ENCODE results near the gene CTIF.

GRCh38 chr18:48663096-48663930 is 124.5 kb downstream of the CTIF start:
- TF ChIP-seq, protein P1, sequence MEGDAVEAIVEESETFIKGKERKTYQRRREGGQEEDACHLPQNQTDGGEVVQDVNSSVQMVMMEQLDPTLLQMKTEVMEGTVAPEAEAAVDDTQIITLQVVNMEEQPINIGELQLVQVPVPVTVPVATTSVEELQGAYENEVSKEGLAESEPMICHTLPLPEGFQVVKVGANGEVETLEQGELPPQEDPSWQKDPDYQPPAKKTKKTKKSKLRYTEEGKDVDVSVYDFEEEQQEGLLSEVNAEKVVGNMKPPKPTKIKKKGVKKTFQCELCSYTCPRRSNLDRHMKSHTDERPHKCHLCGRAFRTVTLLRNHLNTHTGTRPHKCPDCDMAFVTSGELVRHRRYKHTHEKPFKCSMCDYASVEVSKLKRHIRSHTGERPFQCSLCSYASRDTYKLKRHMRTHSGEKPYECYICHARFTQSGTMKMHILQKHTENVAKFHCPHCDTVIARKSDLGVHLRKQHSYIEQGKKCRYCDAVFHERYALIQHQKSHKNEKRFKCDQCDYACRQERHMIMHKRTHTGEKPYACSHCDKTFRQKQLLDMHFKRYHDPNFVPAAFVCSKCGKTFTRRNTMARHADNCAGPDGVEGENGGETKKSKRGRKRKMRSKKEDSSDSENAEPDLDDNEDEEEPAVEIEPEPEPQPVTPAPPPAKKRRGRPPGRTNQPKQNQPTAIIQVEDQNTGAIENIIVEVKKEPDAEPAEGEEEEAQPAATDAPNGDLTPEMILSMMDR (IDR thresholded peaks at IDR 0.05; ENCODE audit: low read length), result no peak
- no peak for TF ChIP-seq EZH2 (optimal IDR thresholded peaks at IDR 0.05; ENCODE audit: low read depth, low read length)
- TF ChIP-seq EZH2phosphoT487 (IDR thresholded peaks at IDR 0.05; ENCODE audit: low read length), result no peak

Data from MM.1S (cell line).